ENCODE measurements around the gene ARHGAP15.

DNA sequence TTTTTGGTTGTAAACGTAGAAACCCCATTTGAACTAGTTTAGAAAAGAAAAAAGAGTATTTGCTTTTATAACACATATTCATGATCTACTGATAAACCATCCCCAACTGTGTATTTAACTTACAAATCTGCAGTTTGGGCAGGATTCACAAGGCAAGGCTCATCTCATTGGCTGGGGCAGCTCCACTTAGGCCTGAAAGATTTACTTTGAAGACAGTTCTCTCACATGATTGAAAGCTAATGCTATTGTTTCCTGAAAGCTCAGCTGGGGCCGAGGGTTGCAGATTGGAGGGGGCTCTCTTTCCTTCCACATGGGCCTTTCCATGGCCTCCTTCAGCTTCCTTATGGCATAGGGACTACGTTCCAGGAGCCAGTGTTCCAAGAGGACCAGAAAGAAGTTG lies 47.4 kb downstream of the ARHGAP15 start:
- TF ChIP-seq, protein P1, sequence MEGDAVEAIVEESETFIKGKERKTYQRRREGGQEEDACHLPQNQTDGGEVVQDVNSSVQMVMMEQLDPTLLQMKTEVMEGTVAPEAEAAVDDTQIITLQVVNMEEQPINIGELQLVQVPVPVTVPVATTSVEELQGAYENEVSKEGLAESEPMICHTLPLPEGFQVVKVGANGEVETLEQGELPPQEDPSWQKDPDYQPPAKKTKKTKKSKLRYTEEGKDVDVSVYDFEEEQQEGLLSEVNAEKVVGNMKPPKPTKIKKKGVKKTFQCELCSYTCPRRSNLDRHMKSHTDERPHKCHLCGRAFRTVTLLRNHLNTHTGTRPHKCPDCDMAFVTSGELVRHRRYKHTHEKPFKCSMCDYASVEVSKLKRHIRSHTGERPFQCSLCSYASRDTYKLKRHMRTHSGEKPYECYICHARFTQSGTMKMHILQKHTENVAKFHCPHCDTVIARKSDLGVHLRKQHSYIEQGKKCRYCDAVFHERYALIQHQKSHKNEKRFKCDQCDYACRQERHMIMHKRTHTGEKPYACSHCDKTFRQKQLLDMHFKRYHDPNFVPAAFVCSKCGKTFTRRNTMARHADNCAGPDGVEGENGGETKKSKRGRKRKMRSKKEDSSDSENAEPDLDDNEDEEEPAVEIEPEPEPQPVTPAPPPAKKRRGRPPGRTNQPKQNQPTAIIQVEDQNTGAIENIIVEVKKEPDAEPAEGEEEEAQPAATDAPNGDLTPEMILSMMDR (IDR thresholded peaks at IDR 0.05) = no peak
- TF ChIP-seq POLR2A (IDR thresholded peaks at IDR 0.05) = no peak

All from vagina (tissue), 2 donors.